OCI-LY1 (cell line): ENCODE data around the gene MAP3K3.

ENCODE experiments used
- H2AFZ ChIP-seq: fragments of 200-600 bp; sonication (generic), shearing (Covaris generic); 2 replicates; pipeline ENCODE4 v1.6.0; 2014; ENCODE audit warnings: antibody characterized with exemption, mild to moderate bottlenecking, low read length
- H3F3A ChIP-seq: fragments of 200-600 bp; sonication (generic), shearing (Covaris generic); 2 replicates; pipeline ENCODE4 v1.6.0; 2014; ENCODE audit warnings: mild to moderate bottlenecking, antibody characterized with exemption, low read length, moderate library complexity; ENCODE audit not compliant: insufficient read depth
- H3K27ac ChIP-seq: fragments of 200-600 bp; sonication (generic); 2 replicates; pipeline ENCODE4 v1.5.1; 2014; ENCODE audit warnings: low read length, mixed run types, mild to moderate bottlenecking, low read depth; ENCODE audit not compliant: poor library complexity, severe bottlenecking
- H3K27me3 ChIP-seq: fragments of 200-600 bp; sonication (generic); 2 replicates; pipeline ENCODE4 v1.6.0; 2014; ENCODE audit warnings: antibody characterized with exemption, mild to moderate bottlenecking, low read length, moderate library complexity; ENCODE audit not compliant: insufficient read depth
- H3K36me3 ChIP-seq: fragments of 200-600 bp; sonication (generic); 2 replicates; pipeline ENCODE4 v1.6.1; 2014; ENCODE audit warnings: mild to moderate bottlenecking, antibody characterized with exemption, low read length, moderate library complexity, mixed read lengths; ENCODE audit not compliant: insufficient read depth
- H3K4me1 ChIP-seq: fragments of 200-600 bp; sonication (generic); 2 replicates; pipeline ENCODE4 v1.5.1; 2014; ENCODE audit warnings: mild to moderate bottlenecking, low read length, moderate library complexity; ENCODE audit not compliant: insufficient read depth, severe bottlenecking
- H3K4me2 ChIP-seq: fragments of 200-600 bp; sonication (generic), shearing (Covaris generic); 2 replicates; pipeline ENCODE4 v1.6.1; 2014; ENCODE audit warnings: low read length
- H3K4me3 ChIP-seq: fragments of 200-600 bp; sonication (generic); 2 replicates; pipeline ENCODE4 v1.5.1; 2014; ENCODE audit warnings: low read length, low read depth, mild to moderate bottlenecking, mixed read lengths; ENCODE audit not compliant: poor library complexity, severe bottlenecking
- H3K79me2 ChIP-seq: fragments of 200-600 bp; shearing (Covaris generic); 2 replicates; pipeline ENCODE4 v1.6.1; 2016; ENCODE audit warnings: mixed run types, low read length, mixed read lengths; ENCODE audit not compliant: insufficient read depth
- H3K9ac ChIP-seq: fragments of 200-600 bp; sonication (generic), shearing (Covaris generic); 2 replicates; pipeline ENCODE4 v1.6.1; 2014; ENCODE audit warnings: mild to moderate bottlenecking, low read length, mixed read lengths
- H3K9me2 ChIP-seq: fragments of 200-600 bp; sonication (generic), shearing (Covaris generic); 2 replicates; pipeline ENCODE4 v1.6.1; 2014; ENCODE audit warnings: low read depth, mild to moderate bottlenecking, low read length, mixed read lengths
- H3K9me3 ChIP-seq: fragments of 200-600 bp; shearing (Covaris generic); 2 replicates; pipeline ENCODE4 v1.6.1; 2014; ENCODE audit warnings: low read length, mixed read lengths
- H4K20me1 ChIP-seq: fragments of 200-600 bp; sonication (generic), shearing (Covaris generic); 2 replicates; pipeline ENCODE4 v1.6.0; 2016; ENCODE audit warnings: mild to moderate bottlenecking, low read length; ENCODE audit not compliant: insufficient read depth
- EZH2 ChIP-seq: fragments of 200-600 bp; sonication (generic), shearing (Covaris generic); IDR thresholded peaks from 2 replicates; pipeline ENCODE4 v1.8.0; 2017; ENCODE audit warnings: borderline replicate concordance, mixed run types, mild to moderate bottlenecking, antibody characterized with exemption, low read length, moderate library complexity, mixed read lengths
- TF ChIP-seq, protein P1 (sequence below): fragments of 200-600 bp; sonication (generic), shearing (Covaris generic); IDR thresholded peaks from 2 replicates; pipeline ENCODE4 v1.5.1; 2017; ENCODE audit warnings: mild to moderate bottlenecking, antibody characterized with exemption, low read length, moderate library complexity, mixed read lengths

MAP3K3 gene

DNA sequence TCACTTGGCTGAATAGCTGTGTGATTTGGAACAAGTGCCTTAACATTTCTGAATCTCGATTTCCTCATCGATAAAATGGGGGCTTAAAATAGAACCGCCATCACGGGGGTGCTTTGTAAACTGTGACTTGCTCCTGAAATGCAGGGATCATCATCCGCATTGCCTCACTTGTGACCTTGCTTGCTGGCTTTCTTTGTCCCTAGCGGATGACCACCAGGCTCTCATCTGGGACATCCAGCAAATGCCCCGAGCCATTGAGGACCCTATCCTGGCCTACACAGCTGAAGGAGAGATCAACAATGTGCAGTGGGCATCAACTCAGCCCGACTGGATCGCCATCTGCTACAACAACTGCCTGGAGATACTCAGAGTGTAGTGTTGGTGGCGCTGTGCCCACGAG lies 33.4 kb upstream of the MAP3K3 start:
- H4K20me1 ChIP-seq = no peaks in the 10 kb centered on the region
- H3K27ac ChIP-seq = no peak overlapping the region
- H3K27me3 ChIP-seq = no peaks in the 10 kb centered on the region
- no peak overlapping the region for H3K9ac ChIP-seq
- no peaks in the 10 kb centered on the region for H3F3A ChIP-seq
- H3K4me2 ChIP-seq = no peak overlapping the region
- H3K36me3 ChIP-seq = peaks cover 77% of the 10 kb centered on the region
- H3K9me2 ChIP-seq = no peaks in the 10 kb centered on the region
- no peak overlapping the region for H2AFZ ChIP-seq
- H3K9me3 ChIP-seq = no peaks in the 10 kb centered on the region
- H3K79me2 ChIP-seq = no peaks in the 10 kb centered on the region
- TF ChIP-seq, protein P1, sequence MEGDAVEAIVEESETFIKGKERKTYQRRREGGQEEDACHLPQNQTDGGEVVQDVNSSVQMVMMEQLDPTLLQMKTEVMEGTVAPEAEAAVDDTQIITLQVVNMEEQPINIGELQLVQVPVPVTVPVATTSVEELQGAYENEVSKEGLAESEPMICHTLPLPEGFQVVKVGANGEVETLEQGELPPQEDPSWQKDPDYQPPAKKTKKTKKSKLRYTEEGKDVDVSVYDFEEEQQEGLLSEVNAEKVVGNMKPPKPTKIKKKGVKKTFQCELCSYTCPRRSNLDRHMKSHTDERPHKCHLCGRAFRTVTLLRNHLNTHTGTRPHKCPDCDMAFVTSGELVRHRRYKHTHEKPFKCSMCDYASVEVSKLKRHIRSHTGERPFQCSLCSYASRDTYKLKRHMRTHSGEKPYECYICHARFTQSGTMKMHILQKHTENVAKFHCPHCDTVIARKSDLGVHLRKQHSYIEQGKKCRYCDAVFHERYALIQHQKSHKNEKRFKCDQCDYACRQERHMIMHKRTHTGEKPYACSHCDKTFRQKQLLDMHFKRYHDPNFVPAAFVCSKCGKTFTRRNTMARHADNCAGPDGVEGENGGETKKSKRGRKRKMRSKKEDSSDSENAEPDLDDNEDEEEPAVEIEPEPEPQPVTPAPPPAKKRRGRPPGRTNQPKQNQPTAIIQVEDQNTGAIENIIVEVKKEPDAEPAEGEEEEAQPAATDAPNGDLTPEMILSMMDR = no peak
- TF ChIP-seq EZH2 = no peak
- H3K4me1 ChIP-seq = no peaks in the 10 kb centered on the region
- H3K4me3 ChIP-seq = no peak overlapping the region

DNA sequence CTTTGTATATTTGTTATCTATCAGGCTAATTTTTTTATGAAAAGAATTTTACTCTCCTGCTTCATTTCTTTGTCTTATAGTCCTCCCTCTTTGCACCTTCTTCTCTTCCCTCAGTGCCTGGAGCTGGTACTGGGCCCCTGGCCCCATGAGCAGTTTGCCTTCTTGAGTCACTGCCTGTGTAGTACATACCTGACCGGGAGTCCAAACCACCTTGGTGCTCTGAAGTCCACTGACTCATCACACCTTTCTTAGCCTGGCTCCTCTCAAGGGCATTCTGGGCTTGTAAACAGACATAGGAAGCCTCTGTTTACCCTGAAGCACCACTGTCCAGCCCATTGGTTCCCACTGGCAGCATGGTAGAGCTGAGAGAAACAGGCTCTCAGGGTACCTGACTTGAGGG lies 32.6 kb upstream of the MAP3K3 start:
- no peak overlapping the region for H3K9ac ChIP-seq
- TF ChIP-seq, protein P1 = no peak
- TF ChIP-seq EZH2 = no peak
- H2AFZ ChIP-seq = no peak overlapping the region
- no peak overlapping the region for H3K27ac ChIP-seq
- H4K20me1 ChIP-seq = no peaks in the 10 kb centered on the region
- no peak overlapping the region for H3K4me3 ChIP-seq
- H3K36me3 ChIP-seq = peaks cover 69% of the 10 kb centered on the region
- no peaks in the 10 kb centered on the region for H3K9me2 ChIP-seq
- H3F3A ChIP-seq = no peaks in the 10 kb centered on the region
- no peak overlapping the region for H3K4me2 ChIP-seq
- no peaks in the 10 kb centered on the region for H3K79me2 ChIP-seq
- no peaks in the 10 kb centered on the region for H3K4me1 ChIP-seq
- no peaks in the 10 kb centered on the region for H3K9me3 ChIP-seq
- H3K27me3 ChIP-seq = no peaks in the 10 kb centered on the region

DNA sequence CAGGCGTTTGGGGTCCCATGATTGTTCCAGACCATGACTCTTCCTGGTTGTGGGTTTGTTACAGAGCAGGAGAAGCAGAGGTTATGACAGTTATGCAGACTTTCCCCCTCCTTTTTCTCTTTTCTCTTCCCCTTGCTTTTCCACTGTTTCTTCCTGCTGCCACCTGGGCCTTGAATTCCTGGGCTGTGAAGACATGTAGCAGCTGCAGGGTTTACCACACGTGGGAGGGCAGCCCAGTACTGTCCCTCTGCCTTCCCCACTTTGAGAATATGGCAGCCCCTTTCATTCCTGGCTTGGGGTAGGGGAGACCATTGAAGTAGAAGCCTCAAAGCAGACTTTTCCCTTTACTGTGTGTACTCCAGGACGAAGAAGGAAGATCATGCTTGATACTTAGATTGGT lies 29.4 kb upstream of the MAP3K3 start:
- TF ChIP-seq, protein P1 = no peak
- no peak for TF ChIP-seq EZH2
- H3K4me2 ChIP-seq = no peak overlapping the region
- peaks cover 49% of the 10 kb centered on the region for H3K36me3 ChIP-seq
- H3K4me3 ChIP-seq = no peak overlapping the region
- no peaks in the 10 kb centered on the region for H3K4me1 ChIP-seq
- H3K9ac ChIP-seq = no peak overlapping the region
- no peaks in the 10 kb centered on the region for H3F3A ChIP-seq
- no peak overlapping the region for H3K27ac ChIP-seq
- no peaks in the 10 kb centered on the region for H3K9me2 ChIP-seq
- no peaks in the 10 kb centered on the region for H3K9me3 ChIP-seq
- H3K27me3 ChIP-seq = no peaks in the 10 kb centered on the region
- no peaks in the 10 kb centered on the region for H3K79me2 ChIP-seq
- no peaks in the 10 kb centered on the region for H4K20me1 ChIP-seq
- no peak overlapping the region for H2AFZ ChIP-seq
